ENCODE measurements around the gene SSBP4.

SSBP4 gene

GRCh38 chr19:18422530-18423191 is 3.5 kb downstream of the SSBP4 start:
- DNase-seq = peak; percentile 80

- DNase-seq = no peak
These were observed 4.2 kb downstream of the SSBP4 start for GRCh38 chr19:18423258-18424020.

GRCh38 chr19:18424122-18424889 is 5.1 kb downstream of the SSBP4 start:
- DNase-seq = no peak

- DNase-seq = no peak
These were observed 5.8 kb downstream of the SSBP4 start for GRCh38 chr19:18424890-18425514.

- DNase-seq = no peak
These were observed 6.6 kb downstream of the SSBP4 start for GRCh38 chr19:18425515-18426415.

- no peak for DNase-seq
These were observed 7.2 kb downstream of the SSBP4 start for GRCh38 chr19:18426416-18426767.

- no peak for DNase-seq
These were observed 8.0 kb downstream of the SSBP4 start for GRCh38 chr19:18427080-18427742.

GRCh38 chr19:18427743-18428113 is 8.5 kb downstream of the SSBP4 start:
- no peak for DNase-seq

GRCh38 chr19:18428173-18428786 is 9.1 kb downstream of the SSBP4 start:
- DNase-seq = no peak

GRCh38 chr19:18428787-18429674 is 9.8 kb downstream of the SSBP4 start:
- peak; percentile 92 for DNase-seq

GRCh38 chr19:18429717-18430416 is 10.7 kb downstream of the SSBP4 start:
- DNase-seq = no peak

- DNase-seq = no peak
These were observed 11.4 kb downstream of the SSBP4 start for GRCh38 chr19:18430417-18431144.

- no peak for DNase-seq
These were observed 12.4 kb downstream of the SSBP4 start for GRCh38 chr19:18431351-18432197.

- no peak for DNase-seq
These were observed 13.2 kb downstream of the SSBP4 start for GRCh38 chr19:18432275-18433014.

- DNase-seq = no peak
These were observed 14.0 kb downstream of the SSBP4 start for GRCh38 chr19:18433015-18433691.

- no peak for DNase-seq
These were observed 14.7 kb downstream of the SSBP4 start for GRCh38 chr19:18433735-18434398.

Data from activated effector memory CD4-positive, alpha-beta T cell treated with anti-CD3 and anti-CD28 coated beads, Interleukin-2, amount 50 U/mL, for 16 hours (primary cell).